Lung microvascular endothelial cell (primary cell): ENCODE measurements around the gene KSR2. TPM values are rescaled to one million over a fixed set of nuclear protein-coding genes. Genes with fewer than 3 reads are reported as not detected.

ENCODE experiments used
- DNase-seq, 2 donors: peaks; one replicate each; pipeline versions ENCODE4 v3.0.0 to v3.0.0-alpha.2; 2010; ENCODE audit warnings: low read depth in 2 of 2
- total RNA-seq: library from RNA; depleted of rRNA; stranded (reverse); fragments of >200 nt; gene quantifications from 2 replicates; pipeline ENCODE4 v1.2.1, GENCODE V29; 2014

The KSR2 gene
- total RNA-seq, 1 donor from 2014 or later, result under 0.01 TPM

DNA sequence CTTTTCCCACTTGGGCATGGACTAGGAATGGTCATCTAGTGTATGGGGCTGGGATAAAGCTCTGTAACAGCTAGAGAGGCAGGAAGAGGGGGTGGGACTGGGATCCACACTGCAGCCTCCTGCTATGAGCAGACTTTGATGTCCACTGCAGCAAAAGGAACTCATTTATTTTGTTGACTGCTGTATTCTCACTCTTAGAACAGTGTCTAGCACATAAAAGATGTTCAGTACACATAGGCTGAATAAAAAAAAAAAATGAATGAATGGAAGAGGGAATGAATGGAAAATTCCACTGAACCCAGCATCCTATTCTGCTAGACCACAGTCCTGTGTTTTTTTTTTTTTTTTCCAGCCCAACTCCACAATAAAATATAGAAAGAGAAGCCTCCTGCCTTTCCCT lies 501.2 kb downstream of the KSR2 start:
- DNase-seq, result peak in 1 of 2 donors; percentile 57

DNA sequence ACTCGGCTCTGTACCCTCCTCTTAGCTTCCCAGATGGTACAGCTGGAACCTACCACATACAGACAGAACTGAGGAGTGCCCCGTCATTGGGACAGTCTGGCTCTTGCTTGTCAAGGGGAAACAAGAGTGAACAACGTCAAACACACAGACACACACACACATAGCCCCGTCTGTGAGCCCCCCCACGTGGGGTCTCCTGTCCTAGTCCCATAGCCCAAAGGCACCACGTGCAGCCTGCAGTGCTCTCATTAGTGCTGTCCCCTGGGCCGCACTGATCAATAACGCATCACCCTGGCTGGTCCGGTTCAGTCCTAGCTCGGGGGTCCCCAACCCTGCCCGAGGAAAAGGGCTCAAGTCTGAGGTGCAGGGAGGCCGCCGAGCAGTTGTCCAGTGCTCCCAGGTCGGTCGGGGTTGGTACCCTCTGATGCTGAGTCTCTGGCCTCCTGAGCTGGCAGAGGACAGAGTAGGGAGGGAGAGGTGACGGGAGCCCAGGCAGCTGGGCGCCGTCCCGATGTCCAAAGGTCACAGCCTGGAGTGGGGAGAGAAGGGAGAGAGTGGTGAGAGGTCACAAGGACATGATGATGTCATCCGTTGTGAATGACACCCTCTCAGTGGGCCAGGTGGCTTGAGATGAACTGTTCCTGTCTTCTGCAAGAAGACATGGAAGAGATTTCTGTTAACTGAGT lies 502.0 kb downstream of the KSR2 start:
- DNase-seq, result no peak

DNA sequence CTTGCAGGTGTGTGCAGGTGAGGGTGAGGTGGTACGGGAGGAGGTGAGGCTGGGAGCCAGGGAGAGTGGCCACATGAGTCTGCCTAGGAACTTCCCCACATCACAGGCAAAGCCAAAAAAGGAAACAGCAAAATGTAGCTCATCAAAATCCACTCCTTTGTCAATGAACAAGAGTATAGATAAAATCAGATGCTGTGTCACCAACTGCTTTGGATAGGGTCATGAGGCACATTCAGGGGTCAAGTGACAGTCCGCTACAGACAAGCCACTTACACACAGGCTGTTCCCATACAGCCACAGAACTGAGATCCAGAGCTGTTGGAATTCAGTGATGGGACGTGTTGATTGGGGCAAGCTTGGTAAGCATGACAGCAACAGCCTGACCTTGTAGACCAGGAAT lies 507.1 kb downstream of the KSR2 start:
- no peak for DNase-seq

DNA sequence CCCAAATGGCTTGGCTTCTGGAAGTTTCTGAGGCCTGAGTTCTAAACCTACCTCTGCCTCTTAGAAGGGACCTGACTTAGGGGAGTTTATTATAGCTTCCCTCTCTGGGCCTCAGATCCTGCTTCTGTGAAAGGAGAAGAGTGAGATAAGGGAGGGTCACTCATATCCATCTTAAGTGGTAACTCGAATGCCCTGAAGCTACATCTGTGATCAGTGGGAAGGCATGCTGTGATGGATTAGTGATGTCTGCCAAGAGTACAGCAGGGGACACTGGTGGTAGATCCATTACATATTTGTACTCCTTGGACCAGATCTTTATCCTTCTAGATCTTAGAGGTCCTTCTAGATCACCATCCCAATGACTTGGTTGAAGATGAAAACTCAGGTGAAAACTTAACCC lies 509.6 kb downstream of the KSR2 start:
- no peak for DNase-seq

DNA sequence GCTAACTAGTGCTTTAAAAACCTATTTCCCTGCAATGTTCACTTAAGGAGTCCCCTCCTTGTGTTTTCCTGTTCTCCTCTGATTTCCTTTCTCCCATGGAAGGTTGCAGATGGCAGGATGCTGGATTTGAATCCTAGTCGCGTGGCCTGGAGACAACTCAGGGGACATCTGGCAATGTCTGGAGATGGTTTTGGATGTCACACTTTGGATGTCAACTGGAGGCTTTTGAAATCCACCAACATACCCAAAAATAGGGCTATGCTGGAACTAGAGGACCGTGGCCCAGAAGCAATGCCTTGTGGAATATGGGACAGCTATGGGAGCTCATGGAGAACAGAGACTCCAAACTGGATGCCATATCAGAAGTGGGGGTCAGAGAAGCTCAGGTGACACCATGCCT lies 511.6 kb downstream of the KSR2 start:
- DNase-seq, result no peak

DNA sequence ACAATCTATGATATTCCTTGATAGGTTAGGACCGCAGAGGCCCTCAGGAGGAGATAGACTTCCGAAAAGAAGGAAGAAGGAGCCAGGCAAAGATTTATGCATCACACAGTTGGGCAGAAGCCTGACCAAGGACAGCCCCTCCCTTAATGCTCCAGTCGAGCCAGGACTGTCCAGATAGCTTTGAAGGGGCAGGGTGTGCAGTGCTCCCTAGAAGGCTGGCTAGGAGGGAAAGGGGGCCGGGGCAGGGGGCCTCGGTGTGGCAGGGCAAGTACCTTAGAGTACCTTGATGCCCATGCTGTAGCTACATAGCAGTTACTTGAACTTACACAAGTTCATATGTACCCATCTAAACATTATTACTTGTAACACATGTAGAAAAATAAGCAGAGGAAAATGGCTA lies 512.7 kb downstream of the KSR2 start:
- DNase-seq, result no peak

DNA sequence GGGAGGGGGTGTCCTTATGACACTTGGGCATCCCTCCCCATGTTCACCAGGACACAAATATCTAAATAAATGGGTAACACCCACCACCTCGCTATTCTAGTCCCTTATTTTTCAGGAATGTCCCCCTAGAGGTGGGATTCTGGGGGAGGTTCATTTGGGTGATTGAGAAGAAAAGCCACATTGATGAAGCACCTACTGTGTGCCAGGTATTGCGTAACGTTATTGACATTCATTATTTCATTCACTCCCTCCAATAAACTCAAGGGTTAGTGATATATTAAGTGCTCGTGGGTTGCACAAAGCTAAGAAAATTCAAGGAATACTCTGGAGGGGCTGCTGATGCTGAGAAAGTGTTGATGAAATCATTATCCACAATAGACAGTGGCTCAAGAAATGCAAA lies 514.8 kb downstream of the KSR2 start:
- no peak for DNase-seq

DNA sequence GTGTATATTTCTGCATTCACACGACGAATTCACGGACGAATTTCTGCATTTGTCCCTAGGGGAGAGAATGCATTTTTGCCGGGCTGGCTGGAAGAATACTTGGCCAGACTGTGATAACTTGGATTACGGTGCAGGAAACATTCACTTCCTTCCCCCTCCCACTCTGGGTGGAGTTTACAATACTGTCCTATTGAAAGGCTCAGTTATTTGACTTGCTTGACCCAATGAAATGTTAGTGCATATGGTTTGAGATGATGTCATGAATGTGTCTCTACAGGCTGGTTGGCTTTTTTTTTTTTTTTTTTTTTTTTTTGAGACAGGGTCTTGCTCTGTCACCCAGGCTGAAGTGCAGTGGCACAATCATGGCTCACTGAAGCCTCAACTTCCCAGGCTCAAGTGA lies 516.7 kb downstream of the KSR2 start:
- peak in 1 of 2 donors; percentile 71 for DNase-seq

DNA sequence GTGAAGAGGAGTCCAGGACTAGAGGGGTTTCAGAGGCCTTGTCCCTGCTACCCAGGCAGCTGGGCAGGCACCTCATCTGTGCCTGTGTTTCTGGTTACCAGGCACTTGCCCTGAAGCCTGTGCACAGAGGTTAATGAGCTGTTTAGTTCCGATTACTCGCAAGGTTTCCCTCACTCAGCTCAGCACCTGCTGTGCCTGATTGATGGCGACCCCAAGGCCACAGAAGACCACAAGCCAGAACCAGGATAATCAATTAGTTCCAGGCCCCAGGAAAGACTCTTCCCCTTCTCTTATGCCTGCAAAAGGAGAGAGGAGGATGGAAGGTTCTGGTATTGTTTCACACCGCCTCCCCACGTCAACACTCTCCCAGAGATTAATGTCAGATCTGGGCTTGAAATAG lies 518.6 kb downstream of the KSR2 start:
- no peak for DNase-seq

DNA sequence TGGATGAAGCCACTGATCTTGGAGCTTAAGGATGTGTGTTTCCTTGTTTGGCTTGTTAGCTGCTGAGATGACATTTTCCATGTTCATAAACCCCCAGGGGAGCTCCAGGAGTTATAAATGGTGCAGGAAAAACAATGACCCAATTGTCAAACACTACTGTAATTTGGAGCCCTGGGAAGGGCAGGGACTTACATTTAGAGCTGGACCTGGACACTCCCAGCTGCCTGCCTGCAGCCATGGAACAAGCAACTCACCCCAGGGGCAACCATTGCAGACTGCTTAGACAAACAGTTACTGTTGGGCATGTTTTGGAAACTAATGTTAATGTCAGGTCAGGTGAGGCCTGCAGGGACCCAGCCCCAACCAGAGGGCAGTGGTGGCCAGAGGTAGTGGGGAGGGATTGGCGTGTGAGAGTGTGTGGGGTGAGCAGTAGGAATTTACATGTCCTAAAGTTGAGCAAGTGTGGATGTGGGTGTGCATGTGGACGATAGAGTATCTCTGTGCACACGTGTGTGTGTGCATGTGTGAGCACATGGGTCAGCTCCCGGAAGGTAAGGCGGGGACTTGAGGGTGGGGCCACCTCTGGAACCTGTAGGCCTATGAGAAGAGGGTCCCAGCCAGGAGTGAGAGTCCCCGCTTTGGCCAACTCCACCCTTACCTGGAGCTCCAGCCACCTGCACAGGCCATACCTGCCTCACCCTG lies 521.0 kb downstream of the KSR2 start:
- DNase-seq, result no peak

DNA sequence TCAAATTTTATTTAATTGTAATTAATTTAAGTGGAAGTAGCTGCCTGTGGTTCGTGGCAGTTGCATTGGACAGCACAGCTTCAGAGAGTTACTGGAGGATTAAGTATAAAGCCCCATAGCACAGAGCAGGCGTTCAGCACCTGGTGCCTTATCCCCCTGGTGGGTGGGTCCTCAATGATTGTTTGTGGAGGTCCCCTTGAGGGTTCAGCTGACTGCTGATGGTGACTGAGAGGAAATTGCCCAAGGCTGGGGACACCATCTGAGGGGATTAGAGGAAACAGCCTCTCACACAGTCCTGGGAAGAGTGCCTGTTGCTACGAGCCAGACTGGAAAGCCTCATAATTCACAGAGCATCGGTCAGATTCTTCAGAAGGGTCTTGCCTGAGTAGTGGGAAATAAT lies 524.0 kb downstream of the KSR2 start:
- DNase-seq, result no peak

DNA sequence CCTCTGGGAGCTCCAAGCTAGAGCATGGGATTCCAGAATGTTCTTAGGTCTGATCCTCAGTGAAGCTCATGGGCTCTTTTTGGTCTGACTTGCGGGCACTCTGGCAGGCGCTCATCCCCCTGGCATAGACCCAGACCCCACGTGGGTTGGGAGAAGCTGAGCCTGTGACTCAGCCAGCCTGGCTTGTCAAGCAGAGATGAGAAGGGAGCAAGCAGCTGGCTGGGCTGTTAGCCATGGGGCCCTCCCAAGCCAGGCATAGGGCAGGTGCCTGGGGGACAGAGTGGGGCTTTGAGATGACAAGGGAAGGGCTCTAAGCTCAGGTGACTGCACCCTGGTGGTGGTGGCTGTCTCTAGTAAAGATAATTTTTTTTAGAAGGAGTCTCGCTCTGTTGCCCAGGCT lies 527.0 kb downstream of the KSR2 start:
- DNase-seq, result no peak

DNA sequence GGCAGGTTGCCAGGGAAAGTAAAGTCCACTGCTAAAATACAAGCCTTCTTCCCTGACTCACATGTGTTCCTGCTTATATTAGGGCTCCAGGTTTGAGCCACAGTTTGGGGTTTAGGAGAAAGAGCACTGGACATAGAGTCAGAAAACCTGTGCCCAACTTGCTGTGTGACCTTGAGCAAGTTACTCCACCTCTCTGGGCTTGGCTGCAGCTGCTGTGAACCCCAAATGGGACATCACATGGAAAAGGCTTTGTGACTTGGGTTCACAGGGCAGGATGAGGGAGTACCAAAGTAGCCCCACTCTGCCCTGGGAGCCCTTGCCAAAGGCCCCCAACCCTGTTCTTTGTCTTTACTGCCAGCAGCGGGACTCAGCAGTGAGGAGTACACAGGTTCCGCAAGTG lies 528.4 kb downstream of the KSR2 start:
- no peak for DNase-seq

DNA sequence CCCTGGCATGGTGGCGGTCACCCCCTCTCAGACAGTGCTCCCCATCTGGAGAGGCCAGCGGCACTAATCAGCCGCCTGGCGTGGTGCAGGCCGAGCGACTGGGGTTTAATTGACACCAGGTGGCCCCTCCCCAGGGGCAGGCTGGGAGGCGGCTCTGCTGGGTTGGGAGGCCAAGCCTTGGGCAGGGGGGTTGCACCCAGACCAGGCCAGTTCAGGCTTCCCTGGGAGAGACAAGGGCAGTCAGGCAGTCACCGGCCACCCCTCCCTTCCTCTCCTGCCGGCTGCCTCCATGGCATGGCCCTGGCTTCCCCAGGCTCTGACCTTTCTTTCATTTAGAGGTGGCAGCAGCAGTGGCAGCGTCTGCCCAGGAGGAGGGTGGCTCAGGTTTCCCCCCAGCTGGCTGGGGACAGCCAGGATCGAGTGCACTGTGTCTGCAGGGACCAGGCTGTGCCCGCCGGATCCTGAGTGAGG lies 529.2 kb downstream of the KSR2 start:
- DNase-seq, result no peak

DNA sequence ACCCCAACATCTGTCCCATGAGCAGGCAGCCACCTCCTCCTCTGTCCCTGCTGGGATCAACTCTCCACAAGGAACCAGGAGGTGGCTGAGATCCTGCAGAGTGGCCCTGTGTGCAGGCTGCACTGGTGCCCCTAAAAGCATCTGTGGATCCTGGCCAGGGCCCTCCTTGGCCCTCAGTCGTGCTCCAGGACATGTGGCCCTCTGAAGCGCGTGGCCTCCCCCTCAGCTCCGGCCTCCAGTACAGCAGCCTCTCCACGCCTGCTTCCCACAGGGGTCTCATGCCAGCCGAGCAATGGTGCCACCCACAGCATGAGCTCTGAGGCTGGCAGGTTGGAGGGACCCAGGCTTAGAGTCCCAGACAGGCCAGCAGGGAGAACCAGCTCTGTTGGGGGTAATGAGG lies 530.0 kb downstream of the KSR2 start:
- no peak for DNase-seq

DNA sequence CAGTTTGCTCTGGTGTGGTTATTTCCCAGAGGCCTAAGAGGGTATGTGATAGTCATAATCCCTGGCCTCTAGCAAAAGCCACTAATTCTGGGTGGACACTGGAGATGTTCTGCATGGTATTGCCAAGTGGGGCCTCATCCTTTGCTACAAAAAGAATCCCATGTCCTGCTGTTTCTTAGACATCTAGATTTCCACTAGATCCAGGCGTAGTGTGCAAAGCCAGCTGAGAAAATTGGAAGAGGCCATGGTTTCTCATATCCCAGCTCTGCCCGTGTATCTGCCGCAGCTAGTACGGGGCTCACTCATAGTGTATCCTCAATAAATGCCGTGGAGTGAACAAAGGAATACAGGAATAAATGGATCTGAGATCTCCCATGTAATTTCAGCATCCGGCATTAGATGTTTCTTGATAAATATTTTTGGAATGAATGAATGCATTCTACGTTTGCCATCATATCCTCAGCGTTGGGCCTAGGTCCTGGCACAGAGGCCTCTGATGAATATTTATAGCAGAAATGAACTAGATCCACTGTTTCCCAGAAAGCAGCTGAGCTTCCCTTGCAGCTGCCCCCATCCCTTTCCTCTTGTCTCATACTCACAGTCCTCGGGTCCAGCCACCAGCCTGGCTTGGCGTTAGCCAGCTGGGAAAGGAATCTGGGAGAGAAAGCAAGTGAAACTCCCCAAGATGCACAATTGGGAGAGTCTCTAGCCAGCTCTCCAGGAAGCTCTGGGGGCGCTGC lies 531.1 kb downstream of the KSR2 start:
- no peak for DNase-seq

DNA sequence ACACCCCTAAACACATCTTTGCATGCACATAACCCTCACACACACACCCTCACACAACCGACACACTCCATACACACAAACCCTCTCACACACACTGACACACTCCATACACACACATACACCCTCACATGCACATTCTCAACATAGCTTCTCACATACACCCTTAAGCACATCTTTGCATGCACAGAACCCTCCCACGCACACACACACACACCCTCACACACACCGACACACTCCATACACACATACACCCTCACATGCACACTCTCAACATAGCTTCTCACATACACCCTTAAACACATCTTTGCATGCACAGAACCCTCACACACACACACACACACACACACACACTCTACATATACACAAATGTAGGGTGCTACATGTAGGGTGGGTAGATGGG lies 534.9 kb downstream of the KSR2 start:
- no peak for DNase-seq

DNA sequence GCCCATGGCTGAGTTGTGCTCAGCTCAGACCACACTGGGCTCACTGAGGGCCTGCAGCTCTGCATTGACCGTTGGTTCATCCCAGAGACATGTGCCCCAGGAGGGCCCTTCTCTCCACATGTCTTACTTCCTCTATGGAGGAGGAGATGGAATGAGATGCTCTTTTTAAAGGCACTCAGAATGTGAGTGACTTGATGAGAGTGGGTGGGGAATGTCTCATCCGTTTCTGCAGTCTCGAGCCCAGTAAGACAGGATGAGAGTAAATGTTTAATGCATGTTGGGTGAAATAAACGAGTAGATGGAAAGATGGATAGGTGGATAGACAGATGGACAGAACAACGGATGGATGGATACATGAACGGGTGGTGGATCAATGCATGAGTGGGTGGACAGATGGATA lies 538.5 kb downstream of the KSR2 start:
- no peak for DNase-seq

DNA sequence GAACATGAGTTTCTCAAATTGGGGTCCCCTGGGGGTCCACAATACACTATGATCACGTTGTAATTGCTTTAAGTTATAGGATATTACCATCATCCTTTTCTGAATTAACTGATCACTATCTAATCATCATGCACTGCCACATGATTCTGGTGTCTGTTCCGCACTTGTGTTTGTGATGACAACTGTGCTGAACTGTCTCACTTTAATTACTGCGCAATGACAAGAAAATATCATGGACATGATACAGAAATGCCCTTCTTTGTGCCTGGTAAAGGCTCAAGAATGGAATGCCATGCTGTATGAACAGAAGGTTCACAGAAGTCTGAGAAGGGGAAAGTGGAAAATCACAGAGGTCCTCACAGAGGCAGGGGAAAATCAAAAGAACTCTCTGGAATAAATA lies 541.6 kb downstream of the KSR2 start:
- DNase-seq, result no peak

DNA sequence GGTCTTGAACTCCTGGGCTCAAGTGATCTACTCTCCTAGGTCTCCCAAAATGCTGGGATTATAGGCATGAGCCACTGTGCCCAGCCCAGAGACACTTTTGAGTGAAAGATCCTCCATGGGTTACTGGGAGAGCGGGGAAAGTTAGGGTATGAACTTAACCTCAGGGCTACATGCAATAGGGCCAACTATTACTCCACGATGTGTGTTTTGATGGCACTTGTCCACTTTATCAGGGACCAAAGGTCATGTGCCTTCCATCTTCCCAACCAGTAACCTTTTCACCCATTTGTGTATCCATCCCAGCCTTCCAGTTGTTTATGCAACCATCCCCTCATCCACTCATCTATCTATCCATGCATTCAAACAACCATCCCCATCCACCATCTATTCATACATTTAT lies 546.8 kb downstream of the KSR2 start:
- no peak for DNase-seq

DNA sequence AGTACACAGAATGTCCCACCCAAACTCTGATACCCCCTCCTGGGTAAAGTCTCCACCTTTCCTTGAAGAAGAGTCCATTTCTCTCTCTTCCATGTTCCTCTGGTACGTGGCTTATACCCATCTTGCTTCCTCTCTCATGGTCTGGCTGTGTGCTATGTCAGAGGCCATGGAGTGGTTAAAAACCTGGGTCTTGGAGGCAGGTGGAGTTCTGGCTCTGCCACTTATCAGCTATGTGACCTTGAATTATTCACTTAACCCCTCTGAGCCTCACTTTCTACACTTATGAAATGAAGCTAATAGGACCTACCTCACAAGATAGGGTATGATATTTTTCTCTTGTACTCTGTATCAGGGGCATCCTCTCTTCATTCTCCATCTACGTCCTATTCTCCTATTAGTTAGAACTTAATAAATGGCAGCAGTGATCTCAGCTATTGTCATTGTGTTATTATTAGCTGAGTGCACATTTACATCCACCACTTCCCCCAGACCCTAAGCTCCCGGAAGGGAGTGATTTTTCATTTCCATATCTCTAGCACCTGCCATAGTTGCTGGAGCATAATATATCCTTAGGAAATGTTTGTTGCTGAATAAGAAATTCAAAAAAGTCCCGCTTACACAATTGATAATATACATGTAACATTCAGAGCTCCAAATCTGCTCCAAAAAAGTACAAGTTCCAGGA lies 547.6 kb downstream of the KSR2 start:
- DNase-seq, result peak in 1 of 2 donors; percentile 70

DNA sequence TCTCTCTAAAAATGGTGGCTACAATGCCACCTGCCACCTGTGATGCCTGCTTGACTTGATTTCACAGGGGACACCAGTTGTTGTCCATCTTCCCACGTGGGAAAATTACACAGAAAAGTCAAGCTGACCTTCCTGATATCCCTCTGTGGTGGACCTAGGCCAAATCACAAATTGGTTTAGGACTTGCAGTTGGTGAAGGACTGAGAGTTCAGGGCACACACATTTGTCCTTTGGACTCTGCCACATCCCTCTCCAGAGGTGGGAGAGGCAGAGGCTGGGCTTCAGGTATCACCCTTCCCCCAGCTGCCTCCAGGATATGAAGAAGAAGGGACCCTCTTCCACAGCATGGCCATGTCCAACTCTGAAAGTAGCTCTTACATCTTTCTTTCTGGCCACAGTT lies 551.8 kb downstream of the KSR2 start:
- DNase-seq, result no peak
